Fibroblast of skin of right biceps (primary cell): Measurements from ENCODE around the gene BLVRB.
"Not testable (repeated sequence)": the region's sequence is repeated elsewhere in the genome, so short reads cannot be mapped to it uniquely, and the experiment has no call there.

Experiments
- DNase-seq: peaks from one replicate; pipeline ENCODE4 v3.0.0-alpha.2; 2013

BLVRB gene

GRCh38 chr19:40465557-40466218, at the start of gene BLVRB:
Gene BLVRB (minus strand): TSS chr19:40465745. CDS start chr19:40465688, 57 bp downstream.
- peak; percentile 98 for DNase-seq

- DNase-seq = no peak
These were observed 48.3 kb upstream of the BLVRB start for GRCh38 chr19:40513741-40514315.

- no peak for DNase-seq
These were observed 47.8 kb upstream of the BLVRB start for GRCh38 chr19:40513345-40513678.

DNA sequence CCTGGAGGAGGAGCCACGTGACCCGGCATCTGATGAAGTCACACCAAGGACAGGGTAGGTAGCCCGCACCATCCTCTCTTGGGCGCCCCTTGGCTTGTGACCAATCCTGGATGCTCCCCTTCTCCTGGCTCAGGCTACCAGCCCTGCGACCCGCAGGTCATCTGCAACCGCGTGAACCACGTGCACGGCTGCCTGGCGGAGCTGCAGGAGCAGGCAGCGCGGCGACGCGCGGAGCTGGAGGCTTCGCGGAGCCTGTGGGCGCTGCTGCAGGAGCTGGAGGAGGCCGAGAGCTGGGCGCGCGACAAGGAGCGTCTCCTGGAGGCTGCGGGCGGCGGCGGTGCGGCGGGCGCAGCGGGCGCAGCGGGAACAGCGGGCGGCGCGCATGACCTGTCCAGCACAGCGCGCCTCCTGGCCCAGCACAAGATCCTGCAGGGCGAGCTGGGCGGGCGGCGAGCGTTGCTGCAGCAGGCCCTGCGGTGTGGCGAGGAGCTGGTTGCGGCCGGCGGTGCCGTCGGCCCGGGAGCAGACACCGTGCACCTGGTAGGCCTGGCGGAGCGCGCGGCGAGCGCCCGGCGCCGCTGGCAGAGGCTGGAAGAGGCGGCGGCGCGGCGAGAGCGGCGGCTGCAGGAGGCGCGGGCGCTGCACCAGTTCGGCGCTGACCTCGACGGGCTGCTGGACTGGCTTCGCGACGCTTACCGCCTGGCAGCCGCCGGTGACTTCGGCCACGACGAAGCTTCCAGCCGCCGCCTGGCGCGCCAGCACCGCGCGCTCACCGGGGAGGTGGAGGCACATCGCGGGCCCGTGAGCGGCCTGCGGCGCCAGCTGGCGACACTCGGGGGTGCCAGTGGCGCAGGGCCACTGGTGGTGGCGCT, 47.2 kb upstream of the BLVRB start:
- no peak for DNase-seq

DNA sequence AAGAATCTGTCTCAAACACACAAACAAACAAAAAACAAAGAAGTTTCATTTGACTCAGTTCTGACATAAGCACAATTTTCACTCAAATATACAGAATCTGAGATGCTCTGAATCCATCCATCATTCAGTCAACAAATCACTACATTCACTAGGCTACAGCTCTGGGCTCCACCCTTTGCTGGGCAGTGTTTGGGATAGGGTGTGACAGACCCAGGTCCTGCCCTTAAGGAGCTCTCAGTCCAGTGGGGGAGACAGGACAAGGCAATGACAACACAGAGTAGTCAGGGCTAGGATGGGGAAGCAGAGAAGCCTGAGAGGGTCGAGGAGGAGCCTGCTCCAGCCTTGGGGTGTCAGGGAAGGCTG, 46.5 kb upstream of the BLVRB start:
- DNase-seq = no peak

DNA sequence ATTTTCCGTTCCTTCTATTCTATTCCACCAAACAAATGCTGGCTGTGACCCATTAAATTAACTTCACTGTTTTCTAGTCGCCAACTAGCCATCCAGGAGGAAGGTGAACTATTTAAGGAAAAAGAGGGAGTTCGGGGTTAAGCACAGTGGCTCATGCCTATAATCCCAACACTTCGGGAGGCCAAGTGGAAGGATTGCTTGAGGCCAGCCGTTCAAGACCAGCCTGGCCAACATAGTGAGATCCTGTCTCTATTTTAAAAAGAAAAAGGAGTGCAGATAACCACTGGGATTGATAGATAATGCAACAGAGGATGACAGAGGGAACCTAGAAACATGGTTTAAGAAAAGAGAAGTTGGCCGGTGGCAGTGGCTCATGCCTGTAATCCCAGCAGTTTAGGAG, 45.9 kb upstream of the BLVRB start:
- DNase-seq = no peak

GRCh38 chr19:40510526-40511115, 45.1 kb upstream of the BLVRB start:
- DNase-seq = no peak

GRCh38 chr19:40508739-40509260, 43.3 kb upstream of the BLVRB start:
- no peak for DNase-seq

DNA sequence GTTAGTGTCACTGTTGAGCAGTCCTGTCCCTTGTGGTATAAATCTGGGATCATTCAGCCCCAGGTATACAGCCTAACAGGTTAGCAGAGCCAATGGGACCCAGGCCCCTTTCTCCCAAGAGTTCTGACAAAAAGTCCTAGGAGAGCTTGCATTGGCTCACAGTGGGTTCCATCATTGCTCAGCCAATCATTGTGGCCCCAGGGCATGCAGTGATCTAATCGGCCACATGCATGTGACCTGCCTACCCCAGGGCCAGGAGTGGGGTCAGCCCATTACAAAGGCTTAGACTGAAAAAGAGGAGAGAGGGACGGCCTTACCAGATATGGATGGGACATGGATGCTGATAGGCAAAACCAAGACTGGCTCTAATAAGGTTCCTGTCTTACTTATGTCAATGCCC, 42.3 kb upstream of the BLVRB start:
- DNase-seq = no peak

GRCh38 chr19:40506099-40506498, 40.6 kb upstream of the BLVRB start:
- DNase-seq = no peak

GRCh38 chr19:40503320-40503695, 37.8 kb upstream of the BLVRB start:
- no peak for DNase-seq

GRCh38 chr19:40502647-40503319, 37.2 kb upstream of the BLVRB start:
- DNase-seq = no peak

GRCh38 chr19:40502081-40502480, 36.5 kb upstream of the BLVRB start:
- no peak for DNase-seq

DNA sequence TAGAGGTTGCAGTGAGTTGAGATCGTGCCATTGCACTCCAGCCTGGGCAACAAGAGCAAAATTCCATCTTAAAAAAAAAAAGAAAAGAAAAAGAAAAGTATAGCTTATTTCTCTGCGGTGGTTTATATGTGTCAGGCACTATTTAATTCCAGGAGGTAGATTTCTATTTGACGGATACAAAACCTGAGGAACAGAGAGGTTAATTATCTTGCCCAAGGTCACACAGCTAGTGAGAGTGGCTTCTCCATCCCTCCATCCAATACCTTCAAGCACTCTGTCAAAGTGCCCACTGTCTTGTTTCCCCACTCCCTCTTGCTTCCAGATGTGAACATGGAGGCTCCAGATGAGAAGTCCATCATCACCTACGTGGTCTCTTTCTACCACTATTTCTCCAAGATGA, 36.1 kb upstream of the BLVRB start:
- DNase-seq = no peak

DNA sequence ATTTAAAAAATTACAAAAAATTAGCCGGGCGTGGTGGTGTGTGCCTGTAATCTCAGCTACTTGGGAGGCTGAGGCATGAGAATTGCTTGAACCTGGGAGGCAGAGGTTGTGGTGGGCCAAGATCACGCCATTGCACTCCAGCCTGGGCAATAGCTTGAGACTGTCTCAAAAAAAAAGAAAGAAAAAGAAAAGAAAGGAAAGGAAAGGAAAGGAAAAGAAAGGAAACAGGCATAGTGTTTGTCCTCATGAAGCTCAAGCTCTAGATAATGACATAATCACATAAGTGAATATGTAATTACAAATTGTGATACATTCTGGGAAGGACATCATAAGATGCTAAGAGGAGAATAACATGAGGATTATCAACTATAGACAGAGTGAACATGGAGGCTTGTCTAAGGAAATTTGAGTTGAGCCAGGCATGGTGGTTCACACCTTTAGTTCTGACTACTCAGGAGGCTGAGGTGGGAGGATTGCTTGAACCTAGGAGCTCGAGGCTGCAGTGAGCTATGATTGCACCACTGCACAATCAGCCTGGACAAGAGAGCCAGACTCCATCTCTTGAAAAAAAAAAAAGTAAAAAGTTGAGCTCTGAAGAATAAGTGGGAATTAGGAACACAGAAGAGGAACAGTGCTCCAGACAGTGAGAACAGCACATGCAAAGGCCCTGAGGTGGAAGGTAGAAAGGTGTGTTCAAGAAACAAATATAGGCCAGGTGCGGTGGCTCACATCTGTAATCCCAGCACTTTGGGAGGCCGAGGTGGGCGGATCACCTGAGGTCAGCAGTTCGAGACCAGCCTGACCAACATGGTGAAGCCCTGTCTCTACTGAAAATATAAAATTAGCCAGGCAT, 35.4 kb upstream of the BLVRB start:
- DNase-seq = not testable (repeated sequence)

DNA sequence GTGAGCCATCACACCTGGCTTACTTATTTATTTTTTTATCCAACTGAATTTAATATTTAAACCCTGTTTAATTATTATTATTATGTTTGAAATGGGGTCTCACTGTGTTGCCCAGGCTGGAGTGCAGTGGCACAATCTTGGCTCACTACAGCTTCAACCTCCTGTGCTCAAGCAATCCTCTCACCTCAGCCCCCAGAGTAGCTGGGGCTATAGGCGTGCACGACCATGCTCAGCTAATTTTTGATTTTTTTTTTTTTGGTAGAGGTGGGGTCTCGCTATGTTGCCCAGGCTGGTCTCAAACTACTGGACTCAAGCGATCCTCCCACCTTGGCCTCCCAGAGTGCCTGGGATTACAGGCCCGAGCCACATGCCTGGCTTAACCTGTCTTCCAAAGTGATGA, 33.8 kb upstream of the BLVRB start:
- no peak for DNase-seq

GRCh38 chr19:40497214-40497613, 31.7 kb upstream of the BLVRB start:
- no peak for DNase-seq

- no peak for DNase-seq
These were observed 28.8 kb upstream of the BLVRB start for GRCh38 chr19:40494191-40494838.

DNA sequence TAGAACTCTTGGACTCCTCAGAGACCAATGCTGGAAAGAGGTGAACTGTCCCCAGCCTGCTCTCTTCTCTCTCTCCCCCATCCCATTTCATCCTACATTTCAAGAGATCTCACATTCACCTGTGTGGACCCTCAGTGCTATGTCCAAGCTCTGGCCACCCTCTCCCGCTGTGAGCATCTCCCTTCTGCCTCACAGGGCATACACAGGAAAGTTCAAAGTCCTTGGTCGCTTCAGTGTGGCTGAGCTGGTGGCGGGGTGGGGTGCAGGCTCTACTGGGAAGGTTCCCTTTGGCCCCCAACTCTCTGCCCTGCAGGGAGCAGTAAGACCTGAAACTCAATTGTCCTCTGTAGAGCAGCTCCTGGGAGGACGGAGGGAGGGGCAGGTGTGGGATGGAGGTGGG, 28.2 kb upstream of the BLVRB start:
- DNase-seq = no peak

DNA sequence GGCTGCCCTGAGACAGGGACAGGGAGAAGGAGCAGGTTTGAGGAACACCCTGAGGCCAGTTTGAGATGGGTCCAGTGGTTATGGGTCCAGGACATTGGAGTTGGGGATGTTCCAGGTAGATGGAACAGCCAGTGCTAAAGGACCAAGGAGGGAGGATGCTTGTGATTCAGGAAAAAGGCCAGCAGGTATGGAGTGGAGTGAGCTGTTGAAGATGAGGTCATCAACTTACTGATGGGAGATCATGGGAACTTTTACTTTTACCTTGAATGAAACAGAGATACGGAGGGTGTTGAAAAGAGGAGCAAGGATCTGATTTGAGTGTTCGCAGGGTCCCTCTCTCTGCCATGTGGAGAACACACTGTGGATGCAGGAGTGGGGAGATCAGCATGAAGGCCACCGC, 26.7 kb upstream of the BLVRB start:
- DNase-seq = no peak

- DNase-seq = no peak
These were observed 24.3 kb upstream of the BLVRB start for GRCh38 chr19:40489882-40490230.

- DNase-seq = no peak
These were observed 20.5 kb upstream of the BLVRB start for GRCh38 chr19:40486017-40486416.
